Retinal pigment epithelial cell (primary cell): ENCODE measurements around the gene WWOX.

ENCODE experiments used
- DNase-seq: peaks from one replicate; pipeline ENCODE4 v3.0.0-alpha.2; 2010; ENCODE audit warnings: low read depth
- H3K4me3 ChIP-seq: 2 replicates; pipeline ENCODE4 v1.5.1; 2011; ENCODE audit warnings: mild to moderate bottlenecking, low read length, control low read depth, moderate library complexity
- TF ChIP-seq, protein P1 (sequence below): conservative IDR thresholded peaks from 2 replicates; pipeline ENCODE4 v1.5.1; 2011; ENCODE audit warnings: low read depth, low read length, control low read depth, inconsistent platforms

WWOX gene

DNA sequence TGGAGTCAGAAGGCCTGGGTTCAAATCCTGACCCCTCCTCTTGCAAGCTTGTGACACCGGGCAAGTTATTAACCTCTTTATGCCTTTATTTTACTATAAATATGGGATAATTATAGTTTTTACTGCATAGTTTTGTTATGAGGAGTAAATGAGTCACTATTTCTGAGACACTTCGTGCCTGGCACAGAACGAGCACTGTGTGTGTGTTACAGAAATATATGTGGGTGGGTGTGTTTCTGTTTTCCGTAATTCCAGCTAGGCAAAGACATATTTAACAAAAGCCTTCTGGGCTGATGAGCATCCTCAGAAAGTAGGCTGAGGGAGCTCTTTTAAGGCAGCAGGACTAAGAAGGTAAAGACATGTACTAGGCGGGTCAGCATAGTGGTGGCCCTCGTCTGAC lies 1083.2 kb downstream of the WWOX start:
- DNase-seq, result peak; percentile 92
- H3K4me3 ChIP-seq, result no peak overlapping the region
- TF ChIP-seq, protein P1, sequence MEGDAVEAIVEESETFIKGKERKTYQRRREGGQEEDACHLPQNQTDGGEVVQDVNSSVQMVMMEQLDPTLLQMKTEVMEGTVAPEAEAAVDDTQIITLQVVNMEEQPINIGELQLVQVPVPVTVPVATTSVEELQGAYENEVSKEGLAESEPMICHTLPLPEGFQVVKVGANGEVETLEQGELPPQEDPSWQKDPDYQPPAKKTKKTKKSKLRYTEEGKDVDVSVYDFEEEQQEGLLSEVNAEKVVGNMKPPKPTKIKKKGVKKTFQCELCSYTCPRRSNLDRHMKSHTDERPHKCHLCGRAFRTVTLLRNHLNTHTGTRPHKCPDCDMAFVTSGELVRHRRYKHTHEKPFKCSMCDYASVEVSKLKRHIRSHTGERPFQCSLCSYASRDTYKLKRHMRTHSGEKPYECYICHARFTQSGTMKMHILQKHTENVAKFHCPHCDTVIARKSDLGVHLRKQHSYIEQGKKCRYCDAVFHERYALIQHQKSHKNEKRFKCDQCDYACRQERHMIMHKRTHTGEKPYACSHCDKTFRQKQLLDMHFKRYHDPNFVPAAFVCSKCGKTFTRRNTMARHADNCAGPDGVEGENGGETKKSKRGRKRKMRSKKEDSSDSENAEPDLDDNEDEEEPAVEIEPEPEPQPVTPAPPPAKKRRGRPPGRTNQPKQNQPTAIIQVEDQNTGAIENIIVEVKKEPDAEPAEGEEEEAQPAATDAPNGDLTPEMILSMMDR, result no peak

DNA sequence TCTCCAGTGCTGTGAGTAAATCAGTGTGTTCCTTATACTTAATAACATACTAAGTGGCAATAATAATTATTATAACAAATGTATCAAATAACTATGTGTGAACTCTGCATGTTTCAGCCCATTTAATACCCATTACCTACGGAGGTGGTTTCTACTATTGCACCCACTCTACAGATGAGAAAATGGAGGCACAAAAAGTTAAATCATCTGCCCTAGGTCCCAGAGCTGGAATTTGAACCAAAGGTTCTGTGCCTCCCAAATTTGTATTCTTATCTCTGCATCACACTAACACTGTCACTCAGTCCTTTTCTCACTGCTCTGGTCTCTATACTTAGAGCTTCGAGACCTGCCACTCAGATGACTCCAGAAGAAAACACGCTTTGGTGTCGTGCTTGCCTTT lies 1084.1 kb downstream of the WWOX start:
- no peak for DNase-seq
- H3K4me3 ChIP-seq, result no peak overlapping the region
- TF ChIP-seq, protein P1, result no peak

DNA sequence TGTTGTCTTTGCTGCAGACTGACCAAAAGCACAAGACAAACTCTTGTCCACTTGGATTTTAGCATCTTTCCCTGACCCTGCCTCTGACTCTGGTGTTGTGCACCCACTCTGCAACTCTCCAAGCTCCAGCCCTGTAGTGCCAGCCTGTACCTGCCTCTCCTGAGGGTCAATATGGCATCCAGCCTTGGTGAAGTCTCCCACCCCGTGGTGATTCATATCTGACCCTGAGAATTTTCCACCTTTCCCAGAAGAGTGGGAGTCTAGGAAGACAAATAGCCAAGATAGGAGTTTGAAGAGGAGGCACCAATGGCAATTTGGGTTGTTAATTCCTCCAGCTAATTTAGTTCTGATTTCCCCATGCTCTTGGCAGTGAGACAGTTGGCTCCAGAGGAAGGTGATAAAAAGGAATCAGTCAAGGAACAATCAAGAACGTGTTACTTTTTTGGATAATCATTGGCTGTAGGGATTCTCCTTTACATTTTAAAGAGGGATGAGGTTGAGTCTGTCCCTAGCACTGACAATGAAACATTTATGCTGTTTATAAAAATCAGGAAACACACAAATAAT lies 1085.1 kb downstream of the WWOX start:
- TF ChIP-seq, protein P1, result no peak
- no peak for DNase-seq
- no peak overlapping the region for H3K4me3 ChIP-seq

DNA sequence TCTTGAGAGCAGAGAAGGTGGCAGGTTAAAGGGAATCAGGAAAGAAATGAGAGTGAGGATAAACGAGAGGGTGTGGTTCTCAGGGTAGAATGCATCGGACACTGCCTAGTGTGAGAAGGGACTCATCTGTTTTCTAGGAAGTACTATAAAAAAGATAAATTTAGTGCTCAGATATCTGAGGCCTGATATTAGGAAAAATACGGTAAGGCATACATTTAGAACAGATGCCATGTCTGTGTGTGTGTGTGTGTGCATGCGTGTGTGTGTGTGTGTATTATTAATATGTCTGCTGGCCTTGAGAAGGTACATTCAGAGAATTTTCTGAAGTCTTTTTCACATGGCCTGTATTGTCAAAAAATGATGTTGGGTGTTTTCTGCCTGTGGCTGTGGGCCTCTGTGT lies 1086.3 kb downstream of the WWOX start:
- TF ChIP-seq, protein P1, result no peak
- no peak for DNase-seq
- H3K4me3 ChIP-seq, result no peak overlapping the region

DNA sequence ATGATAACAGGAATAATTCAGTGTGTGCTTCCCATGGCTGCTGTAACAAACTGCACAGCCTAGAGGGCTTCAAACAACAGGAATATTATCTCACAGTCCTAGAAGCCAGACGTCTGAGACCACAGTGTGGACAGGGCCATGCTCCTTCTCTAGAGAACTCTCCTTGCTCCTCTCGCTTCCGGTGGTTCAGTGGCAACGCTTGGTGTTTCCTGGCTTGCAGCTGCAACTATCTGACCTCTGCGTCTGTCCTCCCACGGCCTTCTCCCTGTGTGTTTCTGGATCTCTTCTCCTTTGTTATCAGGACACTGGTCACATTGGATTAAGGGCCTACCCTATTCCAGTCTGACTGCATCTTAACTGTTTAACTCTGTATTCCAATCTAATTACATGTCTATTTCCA lies 1086.7 kb downstream of the WWOX start:
- DNase-seq, result no peak
- no peak overlapping the region for H3K4me3 ChIP-seq
- TF ChIP-seq, protein P1, result no peak

DNA sequence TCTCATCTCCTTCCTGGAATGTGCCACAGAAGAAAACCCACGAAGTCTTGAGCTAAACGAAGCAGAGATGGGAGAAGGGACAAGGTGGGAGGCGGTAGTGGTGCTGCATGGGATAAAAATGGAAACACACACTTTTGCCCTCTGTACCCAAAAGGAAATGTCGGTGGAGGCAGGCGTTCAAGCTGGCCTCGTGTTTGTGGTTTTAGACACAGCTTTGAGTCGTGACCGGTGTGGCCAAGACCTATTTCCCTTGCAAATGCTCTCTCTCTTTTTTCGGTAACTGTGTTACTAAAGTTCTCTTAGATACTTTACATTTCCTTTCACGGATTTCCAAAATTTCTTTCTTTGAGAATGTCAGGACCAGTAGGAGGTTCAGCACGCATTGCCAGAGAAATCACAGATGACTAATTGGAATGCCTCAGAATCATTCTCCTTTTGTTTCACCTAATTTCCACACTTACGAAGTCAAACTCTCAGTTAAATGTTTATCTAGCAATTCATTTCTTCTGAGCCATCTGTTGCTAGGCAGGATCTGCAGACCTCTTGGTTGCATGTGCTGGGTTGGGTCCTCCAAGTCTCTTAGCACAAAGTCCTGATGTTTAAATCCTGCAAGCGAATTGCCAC lies 1088.8 kb downstream of the WWOX start:
- no peak overlapping the region for H3K4me3 ChIP-seq
- TF ChIP-seq, protein P1, result no peak
- no peak for DNase-seq

DNA sequence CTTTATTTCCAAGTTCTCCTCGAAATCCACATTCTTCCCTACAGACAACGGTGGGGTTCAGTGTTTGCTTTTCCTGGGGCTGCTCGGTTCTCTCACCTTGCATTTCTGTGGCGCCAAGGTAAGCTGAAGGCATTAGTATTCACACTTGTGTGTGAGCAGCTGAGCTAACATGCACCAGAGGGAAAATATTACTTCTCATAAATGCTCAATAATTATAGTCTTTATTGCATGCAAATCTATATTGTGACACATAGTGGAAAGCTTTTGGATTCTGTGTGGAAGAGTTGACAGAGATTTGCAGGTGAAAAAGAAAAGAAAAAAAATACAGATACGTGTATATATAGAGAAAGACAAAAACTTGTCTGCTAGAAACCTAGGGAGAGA lies 1089.3 kb downstream of the WWOX start:
- no peak for DNase-seq
- TF ChIP-seq, protein P1, result no peak
- H3K4me3 ChIP-seq, result no peak overlapping the region
